Transverse colon (tissue), 3 donors: ENCODE measurements around the gene EIF4EBP3.
"Not testable (repeated sequence)": the region's sequence is repeated elsewhere in the genome, so short reads cannot be mapped to it uniquely, and the experiment has no call there.

Experiments
- POLR2A ChIP-seq: fragments of 450-650 bp; IDR thresholded peaks from one replicate; pipeline ENCODE4 v1.6.1; 2016; ENCODE audit warnings: antibody characterized with exemption, mild to moderate bottlenecking, moderate library complexity
- TF ChIP-seq, protein P1 (sequence below), 5 experiments: fragments of 200-600 bp in 3 of 5; fragments of 450-650 bp in 2 of 5; sonication (generic) in 3 of 5; IDR thresholded peaks; 1 replicate in 2 of 5; 2 replicates in 3 of 5; pipeline ENCODE4 v1.5.1; 2016 to 2017; ENCODE audit warnings: antibody characterized with exemption in 5 of 5, inconsistent platforms in 3 of 5, mild to moderate bottlenecking in 2 of 5, moderate library complexity in 1 of 5

DNA sequence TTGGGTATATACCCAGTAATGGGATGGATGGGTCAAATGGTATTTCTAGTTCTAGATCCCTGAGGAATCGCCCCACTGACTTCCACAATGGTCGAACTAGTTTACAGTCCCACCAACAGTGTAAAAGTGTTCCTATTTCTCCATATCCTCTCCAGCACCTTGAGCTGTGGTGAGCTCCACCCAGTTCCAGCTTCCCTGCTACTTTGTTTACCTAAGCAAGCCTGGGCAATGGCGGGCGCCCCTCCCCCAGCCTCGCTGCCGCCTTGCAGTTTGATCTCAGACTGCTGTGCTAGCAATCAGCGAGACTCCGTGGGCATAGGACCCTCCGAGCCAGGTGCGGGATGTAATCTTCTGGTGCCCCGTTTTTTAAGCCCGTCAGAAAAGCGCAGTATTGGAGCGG lies 45.6 kb downstream of the EIF4EBP3 start:
- TF ChIP-seq, protein P1, sequence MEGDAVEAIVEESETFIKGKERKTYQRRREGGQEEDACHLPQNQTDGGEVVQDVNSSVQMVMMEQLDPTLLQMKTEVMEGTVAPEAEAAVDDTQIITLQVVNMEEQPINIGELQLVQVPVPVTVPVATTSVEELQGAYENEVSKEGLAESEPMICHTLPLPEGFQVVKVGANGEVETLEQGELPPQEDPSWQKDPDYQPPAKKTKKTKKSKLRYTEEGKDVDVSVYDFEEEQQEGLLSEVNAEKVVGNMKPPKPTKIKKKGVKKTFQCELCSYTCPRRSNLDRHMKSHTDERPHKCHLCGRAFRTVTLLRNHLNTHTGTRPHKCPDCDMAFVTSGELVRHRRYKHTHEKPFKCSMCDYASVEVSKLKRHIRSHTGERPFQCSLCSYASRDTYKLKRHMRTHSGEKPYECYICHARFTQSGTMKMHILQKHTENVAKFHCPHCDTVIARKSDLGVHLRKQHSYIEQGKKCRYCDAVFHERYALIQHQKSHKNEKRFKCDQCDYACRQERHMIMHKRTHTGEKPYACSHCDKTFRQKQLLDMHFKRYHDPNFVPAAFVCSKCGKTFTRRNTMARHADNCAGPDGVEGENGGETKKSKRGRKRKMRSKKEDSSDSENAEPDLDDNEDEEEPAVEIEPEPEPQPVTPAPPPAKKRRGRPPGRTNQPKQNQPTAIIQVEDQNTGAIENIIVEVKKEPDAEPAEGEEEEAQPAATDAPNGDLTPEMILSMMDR (IDR thresholded peaks at IDR 0.05) = not testable (repeated sequence)
- not testable (repeated sequence) for TF ChIP-seq POLR2A
